Lower leg skin (tissue), 4 donors: Measurements from ENCODE around the gene BFSP1. TPM values are rescaled to one million over a fixed set of nuclear protein-coding genes. Genes with fewer than 3 reads are reported as not detected.

Experiments used
- DNase-seq, 2 donors: peaks; one replicate each; pipeline ENCODE4 v3.0.0-alpha.2; 2019; ENCODE audit warnings: low spot score in 2 of 2
- H3K4me3 ChIP-seq: fragments of 200-600 bp; sonication (generic); 2 replicates; pipeline ENCODE4 v1.5.1; 2017; ENCODE audit warnings: mild to moderate bottlenecking, low read depth; ENCODE audit not compliant: poor library complexity, severe bottlenecking
- POLR2A ChIP-seq, 2 donors: fragments of 450-650 bp; IDR thresholded peaks; one replicate each; pipeline ENCODE4 v1.6.1; 2016 to 2017; ENCODE audit warnings: antibody characterized with exemption in 2 of 2, mild to moderate bottlenecking in 1 of 2, moderate library complexity in 1 of 2
- WGBS, 2 donors: methylation state at CpG; one replicate each; pipeline ENCODE4 v1.1.5; 2018; 5-methylcytosine and 5-hydroxymethylcytosine counted together
- intact Hi-C: fragments of 100-400 bp; cut with DNase I; formaldehyde crosslinking; loops from one replicate; pipeline ENCODE4 v1.15.0; 2023; ENCODE audit warnings: low total_unique reads
- total RNA-seq, 4 donors: library from RNA; depleted of rRNA; stranded (reverse); fragments of >200 nt; gene quantifications; one replicate each; pipeline ENCODE4 v1.1.0, GENCODE V29; 2016
- TF ChIP-seq, protein P1 (sequence below), 3 donors: fragments of 450-650 bp; IDR thresholded peaks; one replicate each; pipeline ENCODE4 v1.5.1; 2016; ENCODE audit warnings: antibody characterized with exemption in 3 of 3, mild to moderate bottlenecking in 3 of 3, moderate library complexity in 2 of 3

Gene BFSP1
- total RNA-seq, 4 donors from 2014 or later, result 0.61 to 2.6 (median 1.7) TPM

DNA sequence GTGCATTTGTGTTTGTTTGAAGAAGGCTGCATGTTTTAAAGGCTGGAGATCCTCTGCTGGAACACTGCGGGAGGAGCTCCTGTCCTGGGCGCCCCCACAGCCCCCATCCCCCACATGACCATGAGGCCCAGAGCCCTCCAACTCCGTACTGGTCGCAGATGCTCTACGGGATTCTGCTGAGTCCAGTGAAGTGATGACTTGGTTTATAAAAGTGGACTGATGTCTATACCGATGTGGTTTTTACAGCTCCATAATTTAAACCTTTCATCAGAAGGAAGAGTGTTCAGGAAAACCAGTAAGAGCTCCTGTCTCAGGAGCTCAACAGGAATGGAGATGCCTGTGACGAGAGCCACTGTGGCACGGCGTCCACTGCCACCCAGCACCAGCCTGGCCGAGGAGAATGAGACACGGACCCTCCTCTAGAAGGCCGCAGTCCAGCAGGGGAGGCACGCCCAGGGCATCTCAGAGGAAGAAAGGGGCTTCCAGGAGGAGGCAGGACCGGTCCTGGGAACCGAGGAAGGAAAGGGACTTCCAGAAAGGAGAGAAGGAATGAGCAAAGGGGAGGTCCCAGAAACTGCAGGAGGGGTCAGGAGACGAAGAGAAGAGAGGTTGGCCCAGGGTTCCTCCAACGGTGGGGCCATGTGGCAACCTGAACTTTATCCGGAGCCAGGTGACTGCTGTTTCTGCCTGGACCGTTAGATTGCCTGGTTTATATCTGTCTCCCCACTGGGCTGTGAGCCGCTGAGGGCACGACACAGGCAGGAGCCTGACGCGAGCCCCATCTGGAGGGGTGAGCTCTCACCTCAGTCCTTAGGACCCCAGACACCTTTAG, 26.9 kb downstream of the BFSP1 start:
- WGBS, 2 donors, result 35 to 39% methylated on average over 23 of the region's 23 CpGs
- no peak overlapping the region for H3K4me3 ChIP-seq
- TF ChIP-seq POLR2A (IDR thresholded peaks at IDR 0.05), result no peak
- TF ChIP-seq, protein P1, sequence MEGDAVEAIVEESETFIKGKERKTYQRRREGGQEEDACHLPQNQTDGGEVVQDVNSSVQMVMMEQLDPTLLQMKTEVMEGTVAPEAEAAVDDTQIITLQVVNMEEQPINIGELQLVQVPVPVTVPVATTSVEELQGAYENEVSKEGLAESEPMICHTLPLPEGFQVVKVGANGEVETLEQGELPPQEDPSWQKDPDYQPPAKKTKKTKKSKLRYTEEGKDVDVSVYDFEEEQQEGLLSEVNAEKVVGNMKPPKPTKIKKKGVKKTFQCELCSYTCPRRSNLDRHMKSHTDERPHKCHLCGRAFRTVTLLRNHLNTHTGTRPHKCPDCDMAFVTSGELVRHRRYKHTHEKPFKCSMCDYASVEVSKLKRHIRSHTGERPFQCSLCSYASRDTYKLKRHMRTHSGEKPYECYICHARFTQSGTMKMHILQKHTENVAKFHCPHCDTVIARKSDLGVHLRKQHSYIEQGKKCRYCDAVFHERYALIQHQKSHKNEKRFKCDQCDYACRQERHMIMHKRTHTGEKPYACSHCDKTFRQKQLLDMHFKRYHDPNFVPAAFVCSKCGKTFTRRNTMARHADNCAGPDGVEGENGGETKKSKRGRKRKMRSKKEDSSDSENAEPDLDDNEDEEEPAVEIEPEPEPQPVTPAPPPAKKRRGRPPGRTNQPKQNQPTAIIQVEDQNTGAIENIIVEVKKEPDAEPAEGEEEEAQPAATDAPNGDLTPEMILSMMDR (IDR thresholded peaks at IDR 0.05), result no peak
- DNase-seq, result peak in 1 of 2 donors; percentile 84
- intact Hi-C loops, result loop anchor here (10.0 kb wide), 1 partner anchor 391 kb away; no protein-coding TSS in a partner anchor

DNA sequence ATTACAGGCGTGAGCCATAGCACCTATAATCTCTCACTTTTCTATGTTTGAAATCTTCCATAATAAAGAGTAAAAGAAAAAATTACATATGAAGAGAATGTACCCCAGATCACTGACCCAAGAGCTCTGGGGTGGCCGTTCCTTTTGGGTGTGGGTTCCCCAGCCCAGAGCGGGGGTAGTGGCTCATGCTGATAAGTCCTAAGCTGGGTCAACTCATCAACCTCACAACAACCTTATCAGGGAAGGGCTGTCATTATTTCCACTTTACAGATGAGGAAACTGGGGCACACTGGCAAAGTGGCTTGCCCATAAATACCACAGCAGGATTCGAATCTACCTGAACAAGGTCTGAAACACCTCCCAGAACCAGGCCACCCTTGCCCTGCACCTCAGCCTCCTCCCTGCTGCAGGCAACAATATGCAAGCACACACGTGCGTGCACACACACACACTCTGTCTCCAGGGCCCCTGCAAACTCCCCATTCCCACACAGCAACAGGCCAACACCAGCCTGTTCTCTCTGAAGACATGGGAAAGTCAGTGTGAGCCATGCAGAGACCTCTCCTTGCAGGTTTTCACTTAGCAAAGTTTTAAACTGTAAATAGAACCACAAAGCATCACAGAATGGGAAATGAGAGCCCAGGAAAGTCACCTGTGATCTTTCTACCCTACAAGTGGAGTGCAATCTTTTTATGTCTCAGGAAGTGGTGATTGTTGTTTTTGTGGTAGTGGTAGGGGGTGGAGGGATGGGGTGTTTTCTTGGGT, 27.7 kb downstream of the BFSP1 start:
- no peak overlapping the region for H3K4me3 ChIP-seq
- 78 to 83% methylated on average over 6 of the region's 6 CpGs for WGBS, 2 donors
- no peak for TF ChIP-seq POLR2A (IDR thresholded peaks at IDR 0.05)
- TF ChIP-seq, protein P1 (IDR thresholded peaks at IDR 0.05), result no peak
- DNase-seq, result peak in 1 of 2 donors; percentile 66
- intact Hi-C loops, result loop anchor here (10.0 kb wide), 1 partner anchor 391 kb away; no protein-coding TSS in a partner anchor

DNA sequence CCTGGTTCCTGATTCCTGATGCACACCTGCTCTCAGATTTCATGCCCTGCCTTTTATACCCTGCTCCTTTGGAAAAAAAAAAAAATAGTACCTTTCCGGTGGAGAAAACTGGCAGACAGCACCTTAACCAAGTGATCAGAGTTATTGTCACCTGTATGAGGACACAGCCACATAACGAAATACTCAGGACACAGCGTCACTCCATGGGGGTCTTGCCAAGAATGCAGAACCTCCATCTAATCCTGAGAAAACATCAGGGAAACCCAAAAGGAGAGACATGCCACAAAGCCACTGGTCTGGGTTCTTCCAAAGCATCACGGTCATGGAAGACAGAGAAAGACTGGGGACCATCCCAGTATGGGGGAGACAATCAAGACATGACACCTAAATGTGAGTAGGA, 29.1 kb downstream of the BFSP1 start:
- intact Hi-C loops, result loop anchor here (10.0 kb wide), 1 partner anchor 393 kb away; no protein-coding TSS in a partner anchor
- H3K4me3 ChIP-seq, result no peak overlapping the region
- TF ChIP-seq, protein P1 (IDR thresholded peaks at IDR 0.05), result no peak
- no peak for TF ChIP-seq POLR2A (IDR thresholded peaks at IDR 0.05)
- 88 to 93% methylated on average over 4 of the region's 4 CpGs for WGBS, 2 donors
- DNase-seq, result peak in 1 of 2 donors; percentile 9

DNA sequence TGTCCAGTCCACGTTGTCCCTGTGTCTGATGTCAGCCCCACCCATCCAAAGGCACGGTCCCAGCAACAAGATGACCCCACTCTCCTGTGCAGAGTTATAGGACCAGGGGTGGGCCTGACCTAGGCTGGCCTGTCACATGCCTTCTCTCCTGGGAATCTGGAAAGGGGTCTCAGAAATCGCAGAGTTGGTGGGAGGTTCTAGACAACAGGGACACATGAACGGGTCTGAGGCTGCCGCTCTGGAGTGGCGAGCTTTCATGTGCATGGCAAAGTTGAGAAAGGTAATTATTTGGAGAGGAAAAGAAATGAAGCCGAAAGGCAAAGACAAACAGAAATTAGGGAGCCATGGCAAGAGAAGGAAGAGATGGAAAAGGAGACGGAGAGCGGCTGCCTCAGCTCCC, 29.5 kb downstream of the BFSP1 start:
- WGBS, 2 donors, result 82 to 86% methylated on average over 9 of the region's 9 CpGs
- H3K4me3 ChIP-seq, result no peak overlapping the region
- intact Hi-C loops, result loop anchor here (10.0 kb wide), 1 partner anchor 393 kb away; no protein-coding TSS in a partner anchor
- TF ChIP-seq, protein P1 (IDR thresholded peaks at IDR 0.05), result no peak
- no peak for TF ChIP-seq POLR2A (IDR thresholded peaks at IDR 0.05)
- peak in 1 of 2 donors; percentile 36 for DNase-seq

DNA sequence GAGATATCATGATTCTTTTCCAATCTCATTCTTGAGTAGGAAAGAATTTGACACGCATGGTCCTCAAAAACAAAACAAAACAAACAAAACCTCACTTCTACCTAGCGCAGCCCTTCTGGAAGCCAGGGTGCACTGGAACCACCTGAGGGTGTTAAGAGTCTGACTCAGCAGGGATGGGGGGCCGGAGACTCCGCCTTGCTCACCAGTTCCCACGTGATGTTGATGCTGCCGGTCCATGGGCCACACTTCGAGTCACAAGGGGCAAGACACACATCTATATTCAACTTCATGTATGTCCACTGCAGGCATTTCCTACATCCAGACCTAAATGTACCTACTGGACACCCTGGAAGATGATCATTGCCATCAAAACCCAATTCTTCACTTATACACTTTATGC, 30.4 kb downstream of the BFSP1 start:
- DNase-seq, result peak in 1 of 2 donors; percentile 62
- intact Hi-C loops, result loop anchor here (10.0 kb wide), 1 partner anchor 394 kb away; no protein-coding TSS in a partner anchor
- no peak overlapping the region for H3K4me3 ChIP-seq
- 74 to 86% methylated on average over 7 of the region's 7 CpGs for WGBS, 2 donors
- TF ChIP-seq, protein P1 (IDR thresholded peaks at IDR 0.05), result no peak
- no peak for TF ChIP-seq POLR2A (IDR thresholded peaks at IDR 0.05)
